Measurements from ENCODE around the gene RASGRP3.

RASGRP3 gene

DNA sequence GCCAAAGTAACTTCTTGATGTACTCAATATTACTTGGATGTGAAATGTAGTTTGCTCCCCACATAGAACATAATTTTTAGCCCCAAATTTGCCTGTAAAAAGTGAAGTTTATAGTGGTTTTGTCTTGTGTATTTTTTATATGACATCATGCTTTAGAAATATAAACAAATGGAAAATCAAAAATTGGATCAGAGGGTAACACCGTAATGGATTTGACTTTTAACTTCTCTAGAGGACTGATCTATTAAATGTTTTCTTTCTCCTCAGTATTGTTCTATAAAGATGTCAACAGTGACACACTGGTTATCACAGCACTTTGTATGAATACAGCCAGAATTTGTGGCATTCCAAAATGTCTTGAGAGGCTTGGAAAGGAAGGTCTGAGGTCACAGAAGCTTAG lies 45.6 kb upstream of the RASGRP3 start:
- DNase-seq, result no peak
- no peak overlapping the region for H3K9ac ChIP-seq (ENCODE audit: low read length)
- no peaks in the 10 kb centered on the region for H3K4me1 ChIP-seq (ENCODE audit: low read length)
- H2AFZ ChIP-seq (ENCODE audit: low read length), result no peak overlapping the region
- no peak overlapping the region for H3K4me2 ChIP-seq (ENCODE audit: low read depth, low read length)
- no peaks in the 10 kb centered on the region for H3K27me3 ChIP-seq (replicated peaks; ENCODE audit: insufficient read depth, low read length)
- H3K79me2 ChIP-seq (ENCODE audit: low read length), result no peaks in the 10 kb centered on the region
- H3K36me3 ChIP-seq (replicated peaks; ENCODE audit: insufficient read depth, low read length), result no peaks in the 10 kb centered on the region
- H4K20me1 ChIP-seq (ENCODE audit: insufficient read depth, low read length), result no peaks in the 10 kb centered on the region
- no peak overlapping the region for H3K27ac ChIP-seq (ENCODE audit: low read length)
- no peaks in the 10 kb centered on the region for H3K9me2 ChIP-seq (replicated peaks; ENCODE audit: insufficient read depth, low read length)
- no peaks in the 10 kb centered on the region for H3K9me3 ChIP-seq (replicated peaks; ENCODE audit: insufficient read depth, low read length)
- H3K4me3 ChIP-seq (ENCODE audit: low read length), result no peak overlapping the region
- no peaks in the 10 kb centered on the region for H3F3A ChIP-seq (ENCODE audit: insufficient read depth, low read length)
- TF ChIP-seq EZH2phosphoT487 (IDR thresholded peaks at IDR 0.05; ENCODE audit: low read length) (no peak), EZH2 (optimal IDR thresholded peaks at IDR 0.05; ENCODE audit: low read depth, low read length) (no peak)
- TF ChIP-seq, protein P1, sequence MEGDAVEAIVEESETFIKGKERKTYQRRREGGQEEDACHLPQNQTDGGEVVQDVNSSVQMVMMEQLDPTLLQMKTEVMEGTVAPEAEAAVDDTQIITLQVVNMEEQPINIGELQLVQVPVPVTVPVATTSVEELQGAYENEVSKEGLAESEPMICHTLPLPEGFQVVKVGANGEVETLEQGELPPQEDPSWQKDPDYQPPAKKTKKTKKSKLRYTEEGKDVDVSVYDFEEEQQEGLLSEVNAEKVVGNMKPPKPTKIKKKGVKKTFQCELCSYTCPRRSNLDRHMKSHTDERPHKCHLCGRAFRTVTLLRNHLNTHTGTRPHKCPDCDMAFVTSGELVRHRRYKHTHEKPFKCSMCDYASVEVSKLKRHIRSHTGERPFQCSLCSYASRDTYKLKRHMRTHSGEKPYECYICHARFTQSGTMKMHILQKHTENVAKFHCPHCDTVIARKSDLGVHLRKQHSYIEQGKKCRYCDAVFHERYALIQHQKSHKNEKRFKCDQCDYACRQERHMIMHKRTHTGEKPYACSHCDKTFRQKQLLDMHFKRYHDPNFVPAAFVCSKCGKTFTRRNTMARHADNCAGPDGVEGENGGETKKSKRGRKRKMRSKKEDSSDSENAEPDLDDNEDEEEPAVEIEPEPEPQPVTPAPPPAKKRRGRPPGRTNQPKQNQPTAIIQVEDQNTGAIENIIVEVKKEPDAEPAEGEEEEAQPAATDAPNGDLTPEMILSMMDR (IDR thresholded peaks at IDR 0.05; ENCODE audit: low read length), result no peak

DNA sequence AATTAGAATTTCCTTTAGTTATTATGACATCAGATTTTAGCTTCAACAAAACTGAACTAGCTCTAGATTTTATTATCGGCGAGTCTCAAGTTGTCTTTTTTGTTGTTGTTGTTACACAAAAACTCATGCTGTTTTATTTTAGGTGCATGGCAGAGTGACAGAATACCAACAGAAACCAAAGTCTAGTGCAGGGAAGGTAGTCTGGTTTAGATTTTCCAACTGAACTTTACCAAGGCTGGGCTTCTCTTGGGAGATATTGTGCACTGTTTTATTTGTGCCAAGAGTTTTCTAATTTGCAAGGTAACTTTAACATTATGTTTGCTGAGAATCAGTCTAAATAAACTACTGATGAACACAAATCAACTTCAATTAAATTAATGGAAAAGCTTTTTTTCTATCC lies 43.6 kb upstream of the RASGRP3 start:
- H3K27me3 ChIP-seq (replicated peaks; ENCODE audit: insufficient read depth, low read length), result no peaks in the 10 kb centered on the region
- no peak overlapping the region for H2AFZ ChIP-seq (ENCODE audit: low read length)
- no peak overlapping the region for H3K4me3 ChIP-seq (ENCODE audit: low read length)
- no peak overlapping the region for H3K27ac ChIP-seq (ENCODE audit: low read length)
- H3K9ac ChIP-seq (ENCODE audit: low read length), result no peak overlapping the region
- no peaks in the 10 kb centered on the region for H3F3A ChIP-seq (ENCODE audit: insufficient read depth, low read length)
- no peaks in the 10 kb centered on the region for H3K9me2 ChIP-seq (replicated peaks; ENCODE audit: insufficient read depth, low read length)
- H3K36me3 ChIP-seq (replicated peaks; ENCODE audit: insufficient read depth, low read length), result no peaks in the 10 kb centered on the region
- H3K4me2 ChIP-seq (ENCODE audit: low read depth, low read length), result no peak overlapping the region
- no peaks in the 10 kb centered on the region for H3K79me2 ChIP-seq (ENCODE audit: low read length)
- H3K9me3 ChIP-seq (replicated peaks; ENCODE audit: insufficient read depth, low read length), result no peaks in the 10 kb centered on the region
- no peaks in the 10 kb centered on the region for H3K4me1 ChIP-seq (ENCODE audit: low read length)
- no peaks in the 10 kb centered on the region for H4K20me1 ChIP-seq (ENCODE audit: insufficient read depth, low read length)
- TF ChIP-seq, protein P1 (IDR thresholded peaks at IDR 0.05; ENCODE audit: low read length), result no peak
- TF ChIP-seq EZH2 (optimal IDR thresholded peaks at IDR 0.05; ENCODE audit: low read depth, low read length), result no peak
- TF ChIP-seq EZH2phosphoT487 (IDR thresholded peaks at IDR 0.05; ENCODE audit: low read length), result no peak
- no peak for DNase-seq

DNA sequence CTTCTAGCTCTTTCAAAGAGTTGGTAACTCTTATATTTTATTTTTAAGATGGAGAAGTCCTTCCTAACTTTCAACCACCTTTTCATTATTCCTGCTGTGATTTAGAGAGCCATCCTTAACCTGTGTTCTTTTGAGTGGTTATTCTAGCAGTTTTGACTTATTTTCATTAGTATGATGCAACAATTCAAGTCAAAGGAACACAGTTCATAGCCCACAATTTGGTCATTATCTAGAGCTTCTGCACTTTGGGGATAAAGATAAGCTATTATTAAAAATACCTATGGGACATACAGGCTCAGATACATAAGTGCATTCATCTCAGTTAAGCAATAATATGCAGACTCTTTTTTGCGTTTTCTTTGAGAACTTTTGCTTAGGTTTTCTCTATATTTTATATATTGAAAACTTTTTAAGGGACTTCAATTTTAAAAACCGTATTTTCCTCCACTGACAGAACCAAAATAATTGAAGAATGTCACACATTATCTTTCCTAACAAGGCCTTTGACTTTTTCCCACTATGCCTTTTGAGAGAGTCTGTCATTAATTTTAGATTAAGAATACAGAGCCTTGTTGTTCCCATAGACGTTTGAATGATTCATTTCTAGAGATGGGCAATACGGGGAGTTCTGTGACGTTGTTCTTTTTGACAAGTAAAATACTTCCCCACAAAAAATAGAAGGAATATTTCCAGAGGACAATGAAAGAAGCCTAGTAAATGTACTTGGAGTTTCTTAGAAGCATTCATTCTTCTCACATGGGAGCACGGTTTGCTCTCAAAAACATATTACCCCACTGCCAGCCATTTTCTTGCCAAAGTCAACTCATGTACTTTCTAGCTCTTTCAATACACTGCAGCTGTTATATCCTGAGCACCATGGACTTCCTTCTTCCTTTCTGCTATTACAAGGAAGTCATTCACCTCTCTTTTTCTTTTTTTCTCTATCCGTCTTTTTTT lies 42.9 kb upstream of the RASGRP3 start:
- Histone ChIP-seq H3K4me2 (ENCODE audit: low read depth, low read length) (no peak overlapping the region), H3F3A (ENCODE audit: insufficient read depth, low read length) (no peaks in the 10 kb centered on the region), H3K9me2 (replicated peaks; ENCODE audit: insufficient read depth, low read length) (no peaks in the 10 kb centered on the region), H3K4me3 (ENCODE audit: low read length) (no peak overlapping the region), H2AFZ (ENCODE audit: low read length) (no peak overlapping the region), H3K79me2 (ENCODE audit: low read length) (no peaks in the 10 kb centered on the region), H3K4me1 (ENCODE audit: low read length) (no peaks in the 10 kb centered on the region), H3K36me3 (replicated peaks; ENCODE audit: insufficient read depth, low read length) (no peaks in the 10 kb centered on the region), H4K20me1 (ENCODE audit: insufficient read depth, low read length) (no peaks in the 10 kb centered on the region), H3K27ac (ENCODE audit: low read length) (no peak overlapping the region), H3K27me3 (replicated peaks; ENCODE audit: insufficient read depth, low read length) (no peaks in the 10 kb centered on the region), H3K9ac (ENCODE audit: low read length) (no peak overlapping the region), H3K9me3 (replicated peaks; ENCODE audit: insufficient read depth, low read length) (no peaks in the 10 kb centered on the region)
- no peak for DNase-seq
- TF ChIP-seq, protein P1 (IDR thresholded peaks at IDR 0.05; ENCODE audit: low read length), result no peak
- TF ChIP-seq EZH2 (optimal IDR thresholded peaks at IDR 0.05; ENCODE audit: low read depth, low read length) (no peak), EZH2phosphoT487 (IDR thresholded peaks at IDR 0.05; ENCODE audit: low read length) (no peak)
